ENCODE measurements around the gene TMPRSS4.

- no peak for TF ChIP-seq POLR2A (IDR thresholded peaks at IDR 0.05)
- TF ChIP-seq, protein P1, sequence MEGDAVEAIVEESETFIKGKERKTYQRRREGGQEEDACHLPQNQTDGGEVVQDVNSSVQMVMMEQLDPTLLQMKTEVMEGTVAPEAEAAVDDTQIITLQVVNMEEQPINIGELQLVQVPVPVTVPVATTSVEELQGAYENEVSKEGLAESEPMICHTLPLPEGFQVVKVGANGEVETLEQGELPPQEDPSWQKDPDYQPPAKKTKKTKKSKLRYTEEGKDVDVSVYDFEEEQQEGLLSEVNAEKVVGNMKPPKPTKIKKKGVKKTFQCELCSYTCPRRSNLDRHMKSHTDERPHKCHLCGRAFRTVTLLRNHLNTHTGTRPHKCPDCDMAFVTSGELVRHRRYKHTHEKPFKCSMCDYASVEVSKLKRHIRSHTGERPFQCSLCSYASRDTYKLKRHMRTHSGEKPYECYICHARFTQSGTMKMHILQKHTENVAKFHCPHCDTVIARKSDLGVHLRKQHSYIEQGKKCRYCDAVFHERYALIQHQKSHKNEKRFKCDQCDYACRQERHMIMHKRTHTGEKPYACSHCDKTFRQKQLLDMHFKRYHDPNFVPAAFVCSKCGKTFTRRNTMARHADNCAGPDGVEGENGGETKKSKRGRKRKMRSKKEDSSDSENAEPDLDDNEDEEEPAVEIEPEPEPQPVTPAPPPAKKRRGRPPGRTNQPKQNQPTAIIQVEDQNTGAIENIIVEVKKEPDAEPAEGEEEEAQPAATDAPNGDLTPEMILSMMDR (IDR thresholded peaks at IDR 0.05), result no peak
Measured at GRCh38 chr11:118084656-118085055, 7.8 kb downstream of the TMPRSS4 start.
